OCI-LY1 (cell line): ENCODE data around the gene ADAMTS3.

Experiments used
- CTCF ChIP-seq: fragments of 200-600 bp; sonication (generic), shearing (Covaris generic); IDR thresholded peaks from 2 replicates; pipeline ENCODE4 v1.5.1; 2017; ENCODE audit warnings: mild to moderate bottlenecking, antibody characterized with exemption, low read length, moderate library complexity, mixed read lengths
- EZH2 ChIP-seq: fragments of 200-600 bp; sonication (generic), shearing (Covaris generic); IDR thresholded peaks from 2 replicates; pipeline ENCODE4 v1.8.0; 2017; ENCODE audit warnings: borderline replicate concordance, mixed run types, mild to moderate bottlenecking, antibody characterized with exemption, low read length, moderate library complexity, mixed read lengths

- TF ChIP-seq EZH2 (no peak), CTCF (no peak)
Measured at GRCh38 chr4:72536443-72536842, 32.6 kb downstream of the ADAMTS3 start.
